H9 (cell line): Measurements from ENCODE around the gene PDZD2. TPM values are rescaled to one million over a fixed set of nuclear protein-coding genes. Genes with fewer than 3 reads are reported as not detected.
"Not testable (repeated sequence)": the region's sequence is repeated elsewhere in the genome, so short reads cannot be mapped to it uniquely, and the experiment has no call there.

Experiments
- DNase-seq: peaks from one replicate; pipeline ENCODE4 v3.0.0-alpha.2; 2017
- H2AFZ ChIP-seq: one replicate; pipeline ENCODE4 v1.6.1; 2013; ENCODE audit warnings: mild to moderate bottlenecking, low read length, control low read depth, moderate library complexity
- H2AK5ac ChIP-seq: 2 replicates; pipeline ENCODE4 v1.6.1; 2013; ENCODE audit warnings: low read length, control low read depth, mixed read lengths; ENCODE audit not compliant: insufficient read length
- H2BK120ac ChIP-seq: one replicate; pipeline ENCODE4 v1.6.1; 2013; ENCODE audit warnings: low read depth, mild to moderate bottlenecking, low read length, control low read depth, inconsistent platforms; ENCODE audit not compliant: poor library complexity, severe bottlenecking
- H2BK12ac ChIP-seq: 2 replicates; pipeline ENCODE4 v1.6.1; 2013; ENCODE audit warnings: low read length, control low read depth, mixed read lengths, low read depth; ENCODE audit not compliant: insufficient read length
- H2BK15ac ChIP-seq: 2 replicates; pipeline ENCODE4 v1.6.1; 2013; ENCODE audit warnings: low read depth, low read length, control low read depth
- H2BK20ac ChIP-seq: one replicate; pipeline ENCODE4 v1.6.1; 2013; ENCODE audit warnings: low read depth, mild to moderate bottlenecking, low read length, control low read depth, inconsistent platforms; ENCODE audit not compliant: poor library complexity, severe bottlenecking
- H2BK5ac ChIP-seq: 2 replicates; pipeline ENCODE4 v1.6.1; 2013; ENCODE audit warnings: low read length, control low read depth, mixed read lengths; ENCODE audit not compliant: insufficient read length
- H3K14ac ChIP-seq: 2 replicates; pipeline ENCODE4 v1.6.1; 2013; ENCODE audit warnings: low read length, control low read depth; ENCODE audit not compliant: insufficient read depth
- H3K18ac ChIP-seq: 2 replicates; pipeline ENCODE4 v1.6.1; 2013; ENCODE audit warnings: low read depth, mild to moderate bottlenecking, mixed read lengths, low read length, control low read depth; ENCODE audit not compliant: insufficient read length
- H3K23ac ChIP-seq: 2 replicates; pipeline ENCODE4 v1.6.1; 2013; ENCODE audit warnings: low read length, control low read depth, mixed read lengths, low read depth; ENCODE audit not compliant: insufficient read length
- H3K23me2 ChIP-seq: 2 replicates; pipeline ENCODE4 v1.6.1; 2013; ENCODE audit warnings: low read depth, mild to moderate bottlenecking, mixed read lengths, low read length, control low read depth; ENCODE audit not compliant: insufficient read length, poor library complexity, severe bottlenecking
- H3K27ac ChIP-seq: 2 replicates; pipeline ENCODE4 v1.5.1; 2013; ENCODE audit warnings: low read length, control low read depth, mixed read lengths, low read depth; ENCODE audit not compliant: insufficient read length
- H3K27me3 ChIP-seq: 2 replicates; pipeline ENCODE4 v1.6.1; 2013; ENCODE audit warnings: low read length, control low read depth, inconsistent platforms; ENCODE audit not compliant: insufficient read depth
- H3K4ac ChIP-seq: 2 replicates; pipeline ENCODE4 v1.6.1; 2013; ENCODE audit warnings: low read depth, mild to moderate bottlenecking, control low read depth, inconsistent platforms, low read length, moderate library complexity
- H3K4me1 ChIP-seq: 2 replicates; pipeline ENCODE4 v1.6.1; 2013; ENCODE audit warnings: low read length, control low read depth, inconsistent platforms; ENCODE audit not compliant: insufficient read depth
- H3K4me2 ChIP-seq: 2 replicates; pipeline ENCODE4 v1.6.1; 2013; ENCODE audit warnings: low read length, control low read depth, mixed read lengths; ENCODE audit not compliant: insufficient read length, insufficient read depth
- H3K56ac ChIP-seq: 2 replicates; pipeline ENCODE4 v1.6.1; 2013; ENCODE audit warnings: low read depth, mild to moderate bottlenecking, mixed read lengths, low read length, control low read depth; ENCODE audit not compliant: insufficient read length
- H3K79me1 ChIP-seq: 2 replicates; pipeline ENCODE4 v1.6.1; 2013; ENCODE audit warnings: low read depth, mild to moderate bottlenecking, moderate library complexity, low read length, control low read depth, inconsistent platforms; ENCODE audit not compliant: insufficient read depth, poor library complexity, severe bottlenecking
- H3K79me2 ChIP-seq: 2 replicates; pipeline ENCODE4 v1.6.1; 2013; ENCODE audit warnings: low read length, control low read depth, inconsistent platforms; ENCODE audit not compliant: insufficient read depth
- H3K9ac ChIP-seq: 2 replicates; pipeline ENCODE4 v1.6.1; 2013; ENCODE audit warnings: low read length, control low read depth, mixed read lengths; ENCODE audit not compliant: insufficient read length; ENCODE audit errors: extremely low read depth
- H3K9me3 ChIP-seq: one replicate; pipeline ENCODE4 v1.6.1; 2013; ENCODE audit warnings: low read depth, low read length, inconsistent platforms; ENCODE audit not compliant: control insufficient read depth
- H3T11ph ChIP-seq: one replicate; pipeline ENCODE4 v1.6.1; 2013; ENCODE audit warnings: mild to moderate bottlenecking, low read length, control low read depth, inconsistent platforms
- H4K20me1 ChIP-seq: one replicate; pipeline ENCODE4 v1.6.1; 2013; ENCODE audit not compliant: control insufficient read depth, insufficient read length, insufficient read depth
- H4K5ac ChIP-seq: 2 replicates; pipeline ENCODE4 v1.6.1; 2013; ENCODE audit warnings: low read depth, mild to moderate bottlenecking, mixed read lengths, low read length, control low read depth; ENCODE audit not compliant: insufficient read length
- H4K8ac ChIP-seq: replicated peaks from 2 replicates; pipeline ENCODE4 v1.6.1; 2013; ENCODE audit warnings: low read length, control low read depth, mixed read lengths, low read depth; ENCODE audit not compliant: insufficient read length
- H4K91ac ChIP-seq: 2 replicates; pipeline ENCODE4 v1.6.1; 2013; ENCODE audit warnings: low read depth, mild to moderate bottlenecking, moderate library complexity, mixed read lengths, low read length, control low read depth; ENCODE audit not compliant: insufficient read length
- H3K27ac Mint-ChIP-seq, 3 experiments: 2 replicates in 2 of 3; 3 replicates in 1 of 3; pipeline ENCODE4 v1.8.0; 2020 to 2021; ENCODE audit warnings: mixed read lengths in 3 of 3, mild to moderate bottlenecking in 1 of 3, moderate library complexity in 1 of 3
- H3K27me3 Mint-ChIP-seq: 2 replicates; pipeline ENCODE4 v1.8.0; 2021; ENCODE audit warnings: low read depth, mild to moderate bottlenecking, moderate library complexity, mixed read lengths
- H3K36me3 Mint-ChIP-seq, 3 experiments: 2 replicates in 2 of 3; 3 replicates in 1 of 3; pipeline ENCODE4 v1.8.0; 2020 to 2021; ENCODE audit warnings: low read depth in 3 of 3, mixed read lengths in 3 of 3; ENCODE audit not compliant: insufficient read depth in 1 of 3
- H3K4me1 Mint-ChIP-seq, 2 experiments: 2 replicates each; pipeline ENCODE4 v1.8.0; 2020; ENCODE audit warnings: mixed read lengths in 2 of 2
- H3K4me3 Mint-ChIP-seq, 2 experiments: 2 replicates in 1 of 2; 3 replicates in 1 of 2; pipeline ENCODE4 v1.8.0; 2020 to 2021; ENCODE audit warnings: mild to moderate bottlenecking in 2 of 2, mixed read lengths in 2 of 2, moderate library complexity in 1 of 2
- H3K9me3 Mint-ChIP-seq, 2 experiments: 2 replicates in 1 of 2; 3 replicates in 1 of 2; pipeline ENCODE4 v1.8.0; 2020; ENCODE audit warnings: mild to moderate bottlenecking in 2 of 2, mixed read lengths in 2 of 2, moderate library complexity in 1 of 2
- CTCF ChIP-seq: fragments of 200-600 bp; sonication (generic); conservative IDR thresholded peaks from 3 replicates; pipeline ENCODE4 v1.8.0; 2021; ENCODE audit warnings: antibody characterized with exemption, mild to moderate bottlenecking
- WGBS: extraction: QIAGEN DNeasy Blood & Tissue Kit; methylation state at CpG from one replicate; pipeline ENCODE4 v1.1.7; 2013; ENCODE audit warnings: missing lambda C conversion rate, low lambda C conversion rate, mixed read lengths; ENCODE audit not compliant: insufficient read length; ENCODE audit errors: extremely low coverage; 5-methylcytosine and 5-hydroxymethylcytosine counted together
- total RNA-seq: library from RNA; stranded (reverse); gene quantifications from 2 replicates; pipeline ENCODE4 v1.2.1, GENCODE V29; 2021

The PDZD2 gene
- total RNA-seq, 1 experiment from 2014 or later: 9.9 TPM

GRCh38 chr5:31688515-31689092 lies 49.7 kb downstream of the PDZD2 start:
- DNase-seq: no peak
- H3K14ac ChIP-seq: no peak overlapping the region
- no peak overlapping the region for H2AFZ ChIP-seq
- H4K91ac ChIP-seq: no peak overlapping the region
- H3T11ph ChIP-seq: no peak overlapping the region
- peaks cover 0 to 3% of the 10 kb centered on the region in 2 experiments; a peak in 3 of 5 replicates for H3K9me3 Mint-ChIP-seq
- H3K27ac ChIP-seq: no peak overlapping the region
- H2BK20ac ChIP-seq: no peak overlapping the region
- H4K5ac ChIP-seq: no peak overlapping the region
- no peaks in the 10 kb centered on the region for H3K9me3 ChIP-seq
- H3K4me1 Mint-ChIP-seq: peaks cover 16 to 19% of the 10 kb centered on the region in 2 experiments
- H3K4me3 Mint-ChIP-seq: no peak overlapping the region
- TF ChIP-seq CTCF: no peak
- no peaks in the 10 kb centered on the region for H3K79me2 ChIP-seq
- H4K8ac ChIP-seq: no peak overlapping the region
- no peak overlapping the region for H3K56ac ChIP-seq
- H3K27me3 ChIP-seq: no peaks in the 10 kb centered on the region
- no peaks in the 10 kb centered on the region for H3K23me2 ChIP-seq
- H2BK12ac ChIP-seq: no peak overlapping the region
- no peak overlapping the region for H3K9ac ChIP-seq
- H3K4me2 ChIP-seq: no peak overlapping the region
- H4K20me1 ChIP-seq: no peaks in the 10 kb centered on the region
- H2BK120ac ChIP-seq: no peak overlapping the region
- H3K36me3 Mint-ChIP-seq: peaks cover 0 to 5% (median 0%) of the 10 kb centered on the region in 3 experiments; a peak in 2 of 7 replicates
- H2BK5ac ChIP-seq: no peak overlapping the region
- no peaks in the 10 kb centered on the region for H3K79me1 ChIP-seq
- no peak overlapping the region for H2BK15ac ChIP-seq
- no CpG with 5 or more reads among the region's 6 CpGs for WGBS
- no peak overlapping the region for H3K23ac ChIP-seq
- no peak overlapping the region for H3K4ac ChIP-seq
- H3K18ac ChIP-seq: no peak overlapping the region
- H2AK5ac ChIP-seq: no peak overlapping the region
- H3K27me3 Mint-ChIP-seq: no peaks in the 10 kb centered on the region
- H3K27ac Mint-ChIP-seq: peak overlapping the region in 1 of 3 experiments; percentile 27; a peak in 1 of 7 replicates
- peaks cover 11% of the 10 kb centered on the region; the same call in 1 of the 2 replicates for H3K4me1 ChIP-seq

DNA sequence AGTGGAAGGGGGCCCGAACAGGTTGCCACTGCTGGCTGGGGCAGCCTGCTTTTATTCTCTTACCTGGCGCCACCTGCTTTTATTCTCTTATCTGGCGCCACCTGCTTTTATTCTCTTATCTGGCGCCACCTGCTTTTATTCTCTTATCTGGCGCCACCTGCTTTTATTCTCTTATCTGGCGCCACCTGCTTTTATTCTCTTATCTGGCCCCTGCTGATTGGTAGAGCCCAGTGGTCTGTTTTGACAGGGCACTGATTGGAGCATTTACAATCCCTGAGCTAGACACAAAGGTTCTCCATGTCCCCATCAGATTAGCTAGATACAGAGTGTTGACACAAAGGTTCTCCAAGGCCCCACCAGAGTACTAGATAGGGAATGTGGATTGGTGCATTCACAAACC lies 52.5 kb downstream of the PDZD2 start:
- not testable (repeated sequence) for H3K4me2 ChIP-seq, H3K14ac ChIP-seq, H3K9ac ChIP-seq, H4K91ac ChIP-seq, H4K8ac ChIP-seq, H3K27me3 Mint-ChIP-seq, H2BK120ac ChIP-seq, H4K20me1 ChIP-seq, H3K79me1 ChIP-seq, H2BK20ac ChIP-seq, H3K4me3 Mint-ChIP-seq, H3T11ph ChIP-seq, H3K79me2 ChIP-seq, H2BK15ac ChIP-seq, H3K27ac ChIP-seq, H3K56ac ChIP-seq, H4K5ac ChIP-seq, H3K23ac ChIP-seq, H2BK12ac ChIP-seq, H3K36me3 Mint-ChIP-seq, H3K27ac Mint-ChIP-seq, H2AFZ ChIP-seq, DNase-seq, H2AK5ac ChIP-seq, H3K4ac ChIP-seq, H3K9me3 Mint-ChIP-seq, H3K23me2 ChIP-seq, H3K9me3 ChIP-seq, H2BK5ac ChIP-seq, H3K18ac ChIP-seq, H3K27me3 ChIP-seq, H3K4me1 ChIP-seq
- peaks cover 10 to 11% of the 10 kb centered on the region in 2 experiments for H3K4me1 Mint-ChIP-seq
- WGBS: no CpG with 5 or more reads among the region's 6 CpGs
